IMR-90 (cell line): ENCODE data around the gene IL15RA.

Experiments
- BHLHE40 ChIP-seq: fragments of 150-350 bp; IDR thresholded peaks from 2 replicates; pipeline ENCODE4 v1.6.1; 2016; ENCODE audit warnings: mild to moderate bottlenecking, low read depth, low read length
- CEBPB ChIP-seq: IDR thresholded peaks from 2 replicates; pipeline ENCODE4 v1.6.1; 2012; ENCODE audit warnings: low read depth, low read length, improper control_type of control experiment
- CTCF ChIP-seq: conservative IDR thresholded peaks from 2 replicates; pipeline ENCODE4 v1.5.1; 2012; ENCODE audit warnings: mild to moderate bottlenecking, low read depth, low read length, improper control_type of control experiment
- FOS ChIP-seq: fragments of 150-350 bp; IDR thresholded peaks from 2 replicates; pipeline ENCODE4 v1.6.1; 2016; ENCODE audit warnings: low read depth, low read length
- MAFK ChIP-seq: IDR thresholded peaks from 2 replicates; pipeline ENCODE4 v1.6.1; 2012; ENCODE audit warnings: low read depth, low read length, improper control_type of control experiment
- MXI1 ChIP-seq: IDR thresholded peaks from 2 replicates; pipeline ENCODE4 v1.6.1; 2012; ENCODE audit warnings: low read depth, mild to moderate bottlenecking, low read length, moderate library complexity, borderline replicate concordance
- POLR2A ChIP-seq: IDR thresholded peaks from 2 replicates; pipeline ENCODE4 v1.6.1; 2012; ENCODE audit warnings: mild to moderate bottlenecking, low read depth, low read length
- RAD21 ChIP-seq: IDR thresholded peaks from 2 replicates; pipeline ENCODE4 v1.6.1; 2012; ENCODE audit warnings: low read length, improper control_type of control experiment
- RCOR1 ChIP-seq: IDR thresholded peaks from 2 replicates; pipeline ENCODE4 v1.6.1; 2012; ENCODE audit warnings: mild to moderate bottlenecking, low read length, improper control_type of control experiment; ENCODE audit not compliant: insufficient replicate concordance
- RFX5 ChIP-seq: IDR thresholded peaks from 2 replicates; pipeline ENCODE4 v1.8.0; 2012; ENCODE audit warnings: low read depth, mild to moderate bottlenecking, low read length, moderate library complexity
- SMC3 ChIP-seq: fragments of 150-350 bp; IDR thresholded peaks from 2 replicates; pipeline ENCODE4 v1.6.1; 2016; ENCODE audit warnings: low read depth, mild to moderate bottlenecking, antibody characterized with exemption, low read length, moderate library complexity
- TF ChIP-seq, protein P1 (sequence below): fragments of 150-350 bp; IDR thresholded peaks from 2 replicates; pipeline ENCODE4 v1.6.1; 2017; ENCODE audit warnings: mild to moderate bottlenecking, antibody characterized with exemption, low read length, low read depth

DNA sequence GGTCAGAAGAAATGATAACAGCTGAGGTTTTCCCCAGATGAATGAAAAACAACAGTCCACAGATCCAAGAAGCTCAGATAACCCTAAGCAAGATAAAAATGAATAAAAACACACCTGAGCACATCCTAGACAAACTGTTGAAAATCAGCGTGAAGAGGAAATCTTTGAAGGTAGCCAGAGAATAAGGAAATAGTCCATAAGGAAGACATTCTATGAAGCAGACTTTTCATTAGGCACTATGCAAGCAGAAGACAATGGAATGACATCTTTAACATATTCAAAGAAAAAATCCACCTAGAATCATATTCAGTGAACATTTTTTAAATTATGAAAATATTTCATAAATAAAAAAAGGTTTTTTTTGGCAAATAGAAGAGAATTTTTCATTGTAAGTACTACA, 15.1 kb upstream of the IL15RA start:
- no peak for TF ChIP-seq CTCF
- TF ChIP-seq BHLHE40: no peak
- TF ChIP-seq MAFK: no peak
- no peak for TF ChIP-seq POLR2A
- no peak for TF ChIP-seq RAD21
- TF ChIP-seq FOS: no peak
- no peak for TF ChIP-seq CEBPB
- TF ChIP-seq, protein P1, sequence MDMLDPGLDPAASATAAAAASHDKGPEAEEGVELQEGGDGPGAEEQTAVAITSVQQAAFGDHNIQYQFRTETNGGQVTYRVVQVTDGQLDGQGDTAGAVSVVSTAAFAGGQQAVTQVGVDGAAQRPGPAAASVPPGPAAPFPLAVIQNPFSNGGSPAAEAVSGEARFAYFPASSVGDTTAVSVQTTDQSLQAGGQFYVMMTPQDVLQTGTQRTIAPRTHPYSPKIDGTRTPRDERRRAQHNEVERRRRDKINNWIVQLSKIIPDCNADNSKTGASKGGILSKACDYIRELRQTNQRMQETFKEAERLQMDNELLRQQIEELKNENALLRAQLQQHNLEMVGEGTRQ: no peak
- TF ChIP-seq MXI1: no peak
- TF ChIP-seq RCOR1: no peak
- TF ChIP-seq RFX5: no peak
- TF ChIP-seq SMC3: no peak
